H1 (cell line): Measurements from ENCODE around the gene TFF1.

Experiments
- CHD2 ChIP-seq: IDR thresholded peaks from 2 replicates; pipeline ENCODE4 v1.6.1; 2012; ENCODE audit warnings: low read length, improper control_type of control experiment
- EP300 ChIP-seq, 2 experiments: IDR thresholded peaks; 1 replicate in 1 of 2; 2 replicates in 1 of 2; pipeline ENCODE4 v1.6.1; 2011 to 2012; ENCODE audit warnings: low read depth in 2 of 2, low read length in 2 of 2, mild to moderate bottlenecking in 2 of 2, borderline replicate concordance in 1 of 2, inconsistent platforms in 1 of 2, moderate library complexity in 1 of 2
- EZH2 ChIP-seq: fragments of 200-600 bp; sonication (generic); IDR thresholded peaks from 2 replicates; pipeline ENCODE4 v1.7.1; 2012; ENCODE audit warnings: low read depth, mild to moderate bottlenecking, moderate library complexity, low read length, inconsistent platforms; ENCODE audit not compliant: severe bottlenecking
- JUND ChIP-seq: IDR thresholded peaks from 2 replicates; pipeline ENCODE4 v1.6.1; 2011; ENCODE audit warnings: mild to moderate bottlenecking, improper control_type of control experiment, low read length
- TAF1 ChIP-seq: IDR thresholded peaks from 2 replicates; pipeline ENCODE4 v1.6.1; 2011; ENCODE audit warnings: mild to moderate bottlenecking, low read depth, low read length
- TF ChIP-seq, protein P1 (sequence below), 3 experiments: IDR thresholded peaks; 1 replicate in 2 of 3; 2 replicates in 1 of 3; pipeline versions ENCODE4 v1.5.1 to v1.6.1; 2011; ENCODE audit warnings: low read length in 3 of 3, mild to moderate bottlenecking in 3 of 3, inconsistent platforms in 2 of 3, low read depth in 1 of 3, moderate library complexity in 1 of 3; ENCODE audit not compliant: insufficient read depth in 1 of 3; ENCODE audit errors: control extremely low read depth in 1 of 3
- TF ChIP-seq, protein P2 (sequence below): fragments of 300-600 bp; sonication (generic); IDR thresholded peaks from 2 replicates; pipeline ENCODE4 v1.7.1; 2012; ENCODE audit warnings: low read length, moderate library complexity, mild to moderate bottlenecking, inconsistent platforms; ENCODE audit not compliant: insufficient replicate concordance
- TF ChIP-seq, protein P3 (sequence below): IDR thresholded peaks from 2 replicates; pipeline ENCODE4 v1.6.1; 2011; ENCODE audit warnings: low read depth, mild to moderate bottlenecking, low read length; ENCODE audit not compliant: insufficient read depth

DNA sequence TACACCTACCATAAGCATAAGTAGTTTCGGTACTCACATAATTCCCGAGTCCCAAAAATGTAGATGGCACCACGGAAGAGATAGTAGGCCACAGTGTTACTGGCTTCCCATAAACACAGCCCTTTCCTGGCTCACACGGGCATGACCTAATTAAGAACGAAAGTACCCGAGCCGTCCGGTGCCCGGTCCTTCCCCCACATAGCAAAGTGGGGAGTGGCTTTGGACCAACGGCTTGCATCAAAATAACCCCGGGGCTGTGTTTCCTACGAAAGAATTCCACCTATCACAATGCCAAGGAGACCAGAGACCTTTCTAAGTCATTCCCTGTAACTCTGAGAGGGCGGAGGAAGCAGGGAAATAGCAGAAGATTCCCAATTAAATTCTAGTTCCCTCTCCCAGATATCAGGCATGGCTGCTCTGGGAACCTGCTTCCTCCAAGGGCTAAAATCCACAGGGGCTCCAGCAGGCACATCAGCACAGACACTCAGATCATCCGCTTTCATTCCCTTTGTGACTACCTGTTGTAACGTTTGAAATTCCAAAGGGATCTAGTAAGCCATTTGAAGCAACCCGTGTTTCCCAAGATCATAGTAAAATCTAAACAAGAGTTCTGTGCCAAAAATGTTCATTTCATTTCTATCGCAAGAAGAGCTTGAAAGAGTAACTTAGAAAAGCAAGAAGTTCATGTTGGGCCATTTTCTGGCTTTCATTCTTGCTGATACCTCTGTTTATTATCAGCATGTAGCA is 29.7 kb upstream of the TFF1 start, which contains the start of gene TMPRSS3:
- TF ChIP-seq, protein P1, sequence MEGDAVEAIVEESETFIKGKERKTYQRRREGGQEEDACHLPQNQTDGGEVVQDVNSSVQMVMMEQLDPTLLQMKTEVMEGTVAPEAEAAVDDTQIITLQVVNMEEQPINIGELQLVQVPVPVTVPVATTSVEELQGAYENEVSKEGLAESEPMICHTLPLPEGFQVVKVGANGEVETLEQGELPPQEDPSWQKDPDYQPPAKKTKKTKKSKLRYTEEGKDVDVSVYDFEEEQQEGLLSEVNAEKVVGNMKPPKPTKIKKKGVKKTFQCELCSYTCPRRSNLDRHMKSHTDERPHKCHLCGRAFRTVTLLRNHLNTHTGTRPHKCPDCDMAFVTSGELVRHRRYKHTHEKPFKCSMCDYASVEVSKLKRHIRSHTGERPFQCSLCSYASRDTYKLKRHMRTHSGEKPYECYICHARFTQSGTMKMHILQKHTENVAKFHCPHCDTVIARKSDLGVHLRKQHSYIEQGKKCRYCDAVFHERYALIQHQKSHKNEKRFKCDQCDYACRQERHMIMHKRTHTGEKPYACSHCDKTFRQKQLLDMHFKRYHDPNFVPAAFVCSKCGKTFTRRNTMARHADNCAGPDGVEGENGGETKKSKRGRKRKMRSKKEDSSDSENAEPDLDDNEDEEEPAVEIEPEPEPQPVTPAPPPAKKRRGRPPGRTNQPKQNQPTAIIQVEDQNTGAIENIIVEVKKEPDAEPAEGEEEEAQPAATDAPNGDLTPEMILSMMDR (IDR thresholded peaks at IDR 0.05; ENCODE audit: control extremely low read depth in 1 of 3, insufficient read depth in 1 of 3, low read depth in 1 of 3, low read length in 3 of 3) = no peak
- TF ChIP-seq TAF1 = no peak
- TF ChIP-seq, protein P2, sequence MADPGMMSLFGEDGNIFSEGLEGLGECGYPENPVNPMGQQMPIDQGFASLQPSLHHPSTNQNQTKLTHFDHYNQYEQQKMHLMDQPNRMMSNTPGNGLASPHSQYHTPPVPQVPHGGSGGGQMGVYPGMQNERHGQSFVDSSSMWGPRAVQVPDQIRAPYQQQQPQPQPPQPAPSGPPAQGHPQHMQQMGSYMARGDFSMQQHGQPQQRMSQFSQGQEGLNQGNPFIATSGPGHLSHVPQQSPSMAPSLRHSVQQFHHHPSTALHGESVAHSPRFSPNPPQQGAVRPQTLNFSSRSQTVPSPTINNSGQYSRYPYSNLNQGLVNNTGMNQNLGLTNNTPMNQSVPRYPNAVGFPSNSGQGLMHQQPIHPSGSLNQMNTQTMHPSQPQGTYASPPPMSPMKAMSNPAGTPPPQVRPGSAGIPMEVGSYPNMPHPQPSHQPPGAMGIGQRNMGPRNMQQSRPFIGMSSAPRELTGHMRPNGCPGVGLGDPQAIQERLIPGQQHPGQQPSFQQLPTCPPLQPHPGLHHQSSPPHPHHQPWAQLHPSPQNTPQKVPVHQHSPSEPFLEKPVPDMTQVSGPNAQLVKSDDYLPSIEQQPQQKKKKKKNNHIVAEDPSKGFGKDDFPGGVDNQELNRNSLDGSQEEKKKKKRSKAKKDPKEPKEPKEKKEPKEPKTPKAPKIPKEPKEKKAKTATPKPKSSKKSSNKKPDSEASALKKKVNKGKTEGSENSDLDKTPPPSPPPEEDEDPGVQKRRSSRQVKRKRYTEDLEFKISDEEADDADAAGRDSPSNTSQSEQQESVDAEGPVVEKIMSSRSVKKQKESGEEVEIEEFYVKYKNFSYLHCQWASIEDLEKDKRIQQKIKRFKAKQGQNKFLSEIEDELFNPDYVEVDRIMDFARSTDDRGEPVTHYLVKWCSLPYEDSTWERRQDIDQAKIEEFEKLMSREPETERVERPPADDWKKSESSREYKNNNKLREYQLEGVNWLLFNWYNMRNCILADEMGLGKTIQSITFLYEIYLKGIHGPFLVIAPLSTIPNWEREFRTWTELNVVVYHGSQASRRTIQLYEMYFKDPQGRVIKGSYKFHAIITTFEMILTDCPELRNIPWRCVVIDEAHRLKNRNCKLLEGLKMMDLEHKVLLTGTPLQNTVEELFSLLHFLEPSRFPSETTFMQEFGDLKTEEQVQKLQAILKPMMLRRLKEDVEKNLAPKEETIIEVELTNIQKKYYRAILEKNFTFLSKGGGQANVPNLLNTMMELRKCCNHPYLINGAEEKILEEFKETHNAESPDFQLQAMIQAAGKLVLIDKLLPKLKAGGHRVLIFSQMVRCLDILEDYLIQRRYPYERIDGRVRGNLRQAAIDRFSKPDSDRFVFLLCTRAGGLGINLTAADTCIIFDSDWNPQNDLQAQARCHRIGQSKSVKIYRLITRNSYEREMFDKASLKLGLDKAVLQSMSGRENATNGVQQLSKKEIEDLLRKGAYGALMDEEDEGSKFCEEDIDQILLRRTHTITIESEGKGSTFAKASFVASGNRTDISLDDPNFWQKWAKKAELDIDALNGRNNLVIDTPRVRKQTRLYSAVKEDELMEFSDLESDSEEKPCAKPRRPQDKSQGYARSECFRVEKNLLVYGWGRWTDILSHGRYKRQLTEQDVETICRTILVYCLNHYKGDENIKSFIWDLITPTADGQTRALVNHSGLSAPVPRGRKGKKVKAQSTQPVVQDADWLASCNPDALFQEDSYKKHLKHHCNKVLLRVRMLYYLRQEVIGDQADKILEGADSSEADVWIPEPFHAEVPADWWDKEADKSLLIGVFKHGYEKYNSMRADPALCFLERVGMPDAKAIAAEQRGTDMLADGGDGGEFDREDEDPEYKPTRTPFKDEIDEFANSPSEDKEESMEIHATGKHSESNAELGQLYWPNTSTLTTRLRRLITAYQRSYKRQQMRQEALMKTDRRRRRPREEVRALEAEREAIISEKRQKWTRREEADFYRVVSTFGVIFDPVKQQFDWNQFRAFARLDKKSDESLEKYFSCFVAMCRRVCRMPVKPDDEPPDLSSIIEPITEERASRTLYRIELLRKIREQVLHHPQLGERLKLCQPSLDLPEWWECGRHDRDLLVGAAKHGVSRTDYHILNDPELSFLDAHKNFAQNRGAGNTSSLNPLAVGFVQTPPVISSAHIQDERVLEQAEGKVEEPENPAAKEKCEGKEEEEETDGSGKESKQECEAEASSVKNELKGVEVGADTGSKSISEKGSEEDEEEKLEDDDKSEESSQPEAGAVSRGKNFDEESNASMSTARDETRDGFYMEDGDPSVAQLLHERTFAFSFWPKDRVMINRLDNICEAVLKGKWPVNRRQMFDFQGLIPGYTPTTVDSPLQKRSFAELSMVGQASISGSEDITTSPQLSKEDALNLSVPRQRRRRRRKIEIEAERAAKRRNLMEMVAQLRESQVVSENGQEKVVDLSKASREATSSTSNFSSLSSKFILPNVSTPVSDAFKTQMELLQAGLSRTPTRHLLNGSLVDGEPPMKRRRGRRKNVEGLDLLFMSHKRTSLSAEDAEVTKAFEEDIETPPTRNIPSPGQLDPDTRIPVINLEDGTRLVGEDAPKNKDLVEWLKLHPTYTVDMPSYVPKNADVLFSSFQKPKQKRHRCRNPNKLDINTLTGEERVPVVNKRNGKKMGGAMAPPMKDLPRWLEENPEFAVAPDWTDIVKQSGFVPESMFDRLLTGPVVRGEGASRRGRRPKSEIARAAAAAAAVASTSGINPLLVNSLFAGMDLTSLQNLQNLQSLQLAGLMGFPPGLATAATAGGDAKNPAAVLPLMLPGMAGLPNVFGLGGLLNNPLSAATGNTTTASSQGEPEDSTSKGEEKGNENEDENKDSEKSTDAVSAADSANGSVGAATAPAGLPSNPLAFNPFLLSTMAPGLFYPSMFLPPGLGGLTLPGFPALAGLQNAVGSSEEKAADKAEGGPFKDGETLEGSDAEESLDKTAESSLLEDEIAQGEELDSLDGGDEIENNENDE = no peak
- TF ChIP-seq CHD2 = no peak
- TF ChIP-seq, protein P3, sequence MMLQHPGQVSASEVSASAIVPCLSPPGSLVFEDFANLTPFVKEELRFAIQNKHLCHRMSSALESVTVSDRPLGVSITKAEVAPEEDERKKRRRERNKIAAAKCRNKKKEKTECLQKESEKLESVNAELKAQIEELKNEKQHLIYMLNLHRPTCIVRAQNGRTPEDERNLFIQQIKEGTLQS = no peak
- TF ChIP-seq JUND = no peak
- TF ChIP-seq EZH2 = no peak
- TF ChIP-seq EP300 (IDR thresholded peaks at IDR 0.05; ENCODE audit: borderline replicate concordance in 1 of 2, low read depth in 2 of 2, low read length in 2 of 2) = no peak
